ENCODE results near the gene AKAP13. TPM values are rescaled to one million over a fixed set of nuclear protein-coding genes. Genes with fewer than 3 reads are reported as not detected.
A peak's percentile ranks its signal among the peaks of the same experiment; 100 is the strongest.

AKAP13 gene
- total RNA-seq, 2 experiments from 2014 or later, result 85.1 to 104 TPM

- no peaks in the 10 kb centered on the region for H3K27me3 Mint-ChIP-seq
- H3K27ac Mint-ChIP-seq, result no peak overlapping the region
- no peaks in the 10 kb centered on the region for H3K36me3 Mint-ChIP-seq (ENCODE audit: low read depth)
- no peak for DNase-seq
- intact Hi-C loops (cut with DNase I, micrococcal nuclease), result no loop called here
- peak; percentile 60 for ATAC-seq
- ChIA-PET POLR2A (no interaction called here), CTCF (interaction anchor here (0.6 to 1.5 kb wide), 2 partner anchors 16 to 150 kb away, joined by 3 to 4 read pairs; no protein-coding TSS in a partner anchor)
- H3K4me1 Mint-ChIP-seq, result peaks cover 50% of the 10 kb centered on the region
- no peaks in the 10 kb centered on the region for H3K9me3 Mint-ChIP-seq (ENCODE audit: low read depth)
- no peak overlapping the region for H3K4me3 Mint-ChIP-seq
These were observed 83.0 kb downstream of the AKAP13 start for GRCh38 chr15:85463276-85463892.

- no peaks in the 10 kb centered on the region for H3K9me3 Mint-ChIP-seq (ENCODE audit: low read depth)
- intact Hi-C loops (cut with DNase I, micrococcal nuclease), result no loop called here
- ChIA-PET POLR2A (no interaction called here), CTCF (interaction anchor here (0.6 to 1.5 kb wide), 2 partner anchors 16 to 151 kb away, joined by 3 to 4 read pairs; no protein-coding TSS in a partner anchor)
- DNase-seq (no peak), ATAC-seq (no peak)
- H3K27me3 Mint-ChIP-seq, result no peaks in the 10 kb centered on the region
- no peaks in the 10 kb centered on the region for H3K36me3 Mint-ChIP-seq (ENCODE audit: low read depth)
- H3K4me3 Mint-ChIP-seq, result no peak overlapping the region
- peaks cover 47% of the 10 kb centered on the region for H3K4me1 Mint-ChIP-seq
- H3K27ac Mint-ChIP-seq, result no peak overlapping the region
These were observed 83.6 kb downstream of the AKAP13 start for GRCh38 chr15:85463976-85464375.

GRCh38 chr15:85464471-85464870 is 84.1 kb downstream of the AKAP13 start:
- POLR2A ChIA-PET, result interaction anchor here (0.7 kb wide), 1 partner anchor 226 kb away, joined by 3 read pairs; no protein-coding TSS in a partner anchor
- CTCF ChIA-PET, result interaction anchor here (1.5 kb wide), 1 partner anchor 17 kb away, joined by 4 read pairs; no protein-coding TSS in a partner anchor

GRCh38 chr15:85470563-85471271 is 90.3 kb downstream of the AKAP13 start:
- intact Hi-C loops (cut with DNase I, micrococcal nuclease), result no loop called here
- no peak for DNase-seq
- ChIA-PET POLR2A (no interaction called here), CTCF (interaction anchor here (0.5 to 1.4 kb wide), 2 partner anchors 67 to 174 kb away, joined by 3 to 5 read pairs; no protein-coding TSS in a partner anchor)
- Mint-ChIP-seq H3K4me3 (no peak overlapping the region), H3K27me3 (no peaks in the 10 kb centered on the region), H3K4me1 (peaks cover 54% of the 10 kb centered on the region), H3K9me3 (ENCODE audit: low read depth) (no peaks in the 10 kb centered on the region), H3K27ac (no peak overlapping the region), H3K36me3 (ENCODE audit: low read depth) (no peaks in the 10 kb centered on the region)
- ATAC-seq, result no peak

More at GRCh38 chr15:85464471-85464870, 84.1 kb downstream of the AKAP13 start:
- no peaks in the 10 kb centered on the region for H3K27me3 Mint-ChIP-seq
- no peaks in the 10 kb centered on the region for H3K36me3 Mint-ChIP-seq (ENCODE audit: low read depth)
- no peaks in the 10 kb centered on the region for H3K9me3 Mint-ChIP-seq (ENCODE audit: low read depth)
- H3K27ac Mint-ChIP-seq, result no peak overlapping the region
- DNase-seq (no peak), ATAC-seq (no peak)
- intact Hi-C loops (cut with DNase I, micrococcal nuclease), result no loop called here
- H3K4me3 Mint-ChIP-seq, result no peak overlapping the region
- H3K4me1 Mint-ChIP-seq, result peaks cover 46% of the 10 kb centered on the region

- ATAC-seq (no peak), DNase-seq (no peak)
- POLR2A ChIA-PET, result no interaction called here
- H3K9me3 Mint-ChIP-seq (ENCODE audit: low read depth), result no peaks in the 10 kb centered on the region
- CTCF ChIA-PET, result interaction anchor here (0.6 to 2.0 kb wide), 5 partner anchors 17 to 569 kb away, joined by 3 to 6 read pairs (median 3); no protein-coding TSS in a partner anchor
- H3K4me1 Mint-ChIP-seq, result peaks cover 62% of the 10 kb centered on the region
- no peak overlapping the region for H3K4me3 Mint-ChIP-seq
- no peaks in the 10 kb centered on the region for H3K27me3 Mint-ChIP-seq
- H3K36me3 Mint-ChIP-seq (ENCODE audit: low read depth), result no peaks in the 10 kb centered on the region
- intact Hi-C loops (cut with DNase I, micrococcal nuclease), result no loop called here
- H3K27ac Mint-ChIP-seq, result no peak overlapping the region
These were observed 91.9 kb downstream of the AKAP13 start for GRCh38 chr15:85472349-85472748.

- ATAC-seq, result peak; percentile 64
- H3K27ac Mint-ChIP-seq, result peak overlapping the region; percentile 62
- no peaks in the 10 kb centered on the region for H3K9me3 Mint-ChIP-seq (ENCODE audit: low read depth)
- H3K27me3 Mint-ChIP-seq, result no peaks in the 10 kb centered on the region
- ChIA-PET POLR2A (no interaction called here), CTCF (interaction anchor here (2.0 kb wide), 1 partner anchor 177 kb away, joined by 6 read pairs; no protein-coding TSS in a partner anchor)
- H3K4me3 Mint-ChIP-seq, result no peak overlapping the region
- peaks cover 66% of the 10 kb centered on the region for H3K4me1 Mint-ChIP-seq
- no peaks in the 10 kb centered on the region for H3K36me3 Mint-ChIP-seq (ENCODE audit: low read depth)
- intact Hi-C loops (cut with DNase I, micrococcal nuclease), result no loop called here
- peak; percentile 18 for DNase-seq
These were observed 93.1 kb downstream of the AKAP13 start for GRCh38 chr15:85473455-85473854.

- Mint-ChIP-seq H3K36me3 (ENCODE audit: low read depth) (no peaks in the 10 kb centered on the region), H3K27me3 (no peaks in the 10 kb centered on the region), H3K9me3 (ENCODE audit: low read depth) (no peaks in the 10 kb centered on the region), H3K4me3 (no peak overlapping the region), H3K27ac (no peak overlapping the region), H3K4me1 (peaks cover 76% of the 10 kb centered on the region)
- ATAC-seq, result no peak
- CTCF ChIA-PET, result interaction anchor here (0.5 to 2.2 kb wide), 5 partner anchors 11 to 172 kb away, joined by 3 to 7 read pairs (median 3); no protein-coding TSS in a partner anchor
- intact Hi-C loops (cut with DNase I, micrococcal nuclease), result loop anchor here in 1 of 2 experiments (5.0 kb wide), 1 partner anchor 33 kb away; no protein-coding TSS in a partner anchor
- POLR2A ChIA-PET, result interaction anchor here (0.6 kb wide), 1 partner anchor 92 kb away, joined by 3 read pairs; no protein-coding TSS in a partner anchor
- DNase-seq, result no peak
These were observed 94.4 kb downstream of the AKAP13 start for GRCh38 chr15:85474700-85475316.

- ATAC-seq (no peak), DNase-seq (no peak)
- Mint-ChIP-seq H3K27me3 (no peaks in the 10 kb centered on the region), H3K36me3 (ENCODE audit: low read depth) (no peaks in the 10 kb centered on the region), H3K4me3 (no peak overlapping the region), H3K4me1 (peaks cover 75% of the 10 kb centered on the region), H3K27ac (no peak overlapping the region), H3K9me3 (ENCODE audit: low read depth) (no peaks in the 10 kb centered on the region)
- intact Hi-C loops (cut with DNase I, micrococcal nuclease), result loop anchor here in 1 of 2 experiments (5.0 kb wide), 1 partner anchor 33 kb away; no protein-coding TSS in a partner anchor
- POLR2A ChIA-PET, result interaction anchor here (0.6 kb wide), 1 partner anchor 92 kb away, joined by 3 read pairs; no protein-coding TSS in a partner anchor
- CTCF ChIA-PET, result interaction anchor here (0.8 to 2.2 kb wide), 4 partner anchors 10 to 173 kb away, joined by 3 to 7 read pairs (median 4); no protein-coding TSS in a partner anchor
These were observed 94.9 kb downstream of the AKAP13 start for GRCh38 chr15:85475317-85475701.

GRCh38 chr15:85475711-85476110 is 95.3 kb downstream of the AKAP13 start:
- DNase-seq (no peak), ATAC-seq (no peak)
- H3K27ac Mint-ChIP-seq, result no peak overlapping the region
- H3K27me3 Mint-ChIP-seq, result no peaks in the 10 kb centered on the region
- H3K9me3 Mint-ChIP-seq (ENCODE audit: low read depth), result no peaks in the 10 kb centered on the region
- H3K36me3 Mint-ChIP-seq (ENCODE audit: low read depth), result no peaks in the 10 kb centered on the region
- H3K4me1 Mint-ChIP-seq, result peaks cover 75% of the 10 kb centered on the region
- intact Hi-C loops (cut with DNase I, micrococcal nuclease), result loop anchor here in 1 of 2 experiments (5.0 kb wide), 1 partner anchor 33 kb away; no protein-coding TSS in a partner anchor
- CTCF ChIA-PET, result interaction anchor here (0.8 to 2.2 kb wide), 5 partner anchors 10 to 173 kb away, joined by 3 to 7 read pairs (median 3); no protein-coding TSS in a partner anchor
- POLR2A ChIA-PET, result interaction anchor here (0.6 kb wide), 1 partner anchor 93 kb away, joined by 3 read pairs; no protein-coding TSS in a partner anchor
- H3K4me3 Mint-ChIP-seq, result no peak overlapping the region

- POLR2A ChIA-PET, result interaction anchor here (0.6 kb wide), 1 partner anchor 313 kb away, joined by 3 read pairs; no protein-coding TSS in a partner anchor
- intact Hi-C loops (cut with DNase I, micrococcal nuclease), result loop anchor here in 1 of 2 experiments (5.0 kb wide), 1 partner anchor 35 kb away; no protein-coding TSS in a partner anchor
- no peaks in the 10 kb centered on the region for H3K27me3 Mint-ChIP-seq
- H3K4me3 Mint-ChIP-seq, result no peak overlapping the region
- H3K27ac Mint-ChIP-seq, result peak overlapping the region; percentile 44
- no peaks in the 10 kb centered on the region for H3K9me3 Mint-ChIP-seq (ENCODE audit: low read depth)
- no peak for DNase-seq
- ATAC-seq, result no peak
- peaks cover 83% of the 10 kb centered on the region for H3K4me1 Mint-ChIP-seq
- no peaks in the 10 kb centered on the region for H3K36me3 Mint-ChIP-seq (ENCODE audit: low read depth)
- CTCF ChIA-PET, result interaction anchor here (0.6 to 2.2 kb wide), 4 partner anchors 12 to 327 kb away, joined by 3 to 7 read pairs (median 4); no protein-coding TSS in a partner anchor
These were observed 96.7 kb downstream of the AKAP13 start for GRCh38 chr15:85477061-85477460.

Data from activated CD4-positive, alpha-beta T cell treated with anti-CD3 and anti-CD28 coated beads for 36 hours (primary cell).